HepG2 (cell line): ENCODE results near the gene IL17RB. TPM values are rescaled to one million over a fixed set of nuclear protein-coding genes. Genes with fewer than 3 reads are reported as not detected.
A peak's percentile ranks its signal among the peaks of the same experiment; 100 is the strongest.

Source experiments
- CREB1 ChIP-seq, 2 experiments: fragments of 450-650 bp in 1 of 2; IDR thresholded peaks; 2 replicates each; pipeline ENCODE4 v1.6.1; 2016 to 2017; ENCODE audit warnings: control low read depth in 1 of 2, mild to moderate bottlenecking in 1 of 2, missing compliant biosample characterization in 1 of 2, missing genetic modification characterization in 1 of 2
- DMAP1 ChIP-seq: IDR thresholded peaks from 2 replicates; pipeline ENCODE4 v1.6.1; 2016
- ERF ChIP-seq: IDR thresholded peaks from 2 replicates; pipeline ENCODE4 v1.6.1; 2018; ENCODE audit warnings: missing biosample characterization, missing genetic modification reagents
- GABPA ChIP-seq, 2 experiments: IDR thresholded peaks; 2 replicates each; pipeline ENCODE4 v1.6.1; 2011 to 2016; ENCODE audit warnings: low read depth in 2 of 2, low read length in 1 of 2, missing biosample characterization in 1 of 2, missing genetic modification characterization in 1 of 2
- HOXA7 ChIP-seq: sonication (generic); formaldehyde crosslinking; IDR thresholded peaks from 2 replicates; pipeline ENCODE4 v1.8.1; 2022; ENCODE audit warnings: mild to moderate bottlenecking, missing genetic modification reagents, moderate library complexity
- MBD4 ChIP-seq: IDR thresholded peaks from 2 replicates; pipeline ENCODE4 v1.6.1; 2012; ENCODE audit warnings: low read length, inconsistent platforms, borderline replicate concordance
- NFRKB ChIP-seq: fragments of 450-650 bp; IDR thresholded peaks from 2 replicates; pipeline ENCODE4 v1.6.1; 2017
- PAF1 ChIP-seq: IDR thresholded peaks from 2 replicates; pipeline ENCODE4 v1.6.1; 2016; ENCODE audit warnings: missing genetic modification reagents, missing compliant biosample characterization
- POGZ ChIP-seq: sonication (generic); formaldehyde crosslinking; IDR thresholded peaks from 2 replicates; pipeline ENCODE4 v1.4.0; 2020; ENCODE audit warnings: mild to moderate bottlenecking, missing genetic modification reagents
- POLR2AphosphoS5 ChIP-seq: IDR thresholded peaks from 2 replicates; pipeline ENCODE4 v1.6.1; 2012; ENCODE audit warnings: low read depth, low read length
- SIX1 ChIP-seq: sonication (generic); formaldehyde crosslinking; IDR thresholded peaks from 2 replicates; pipeline ENCODE4 v1.4.0; 2020; ENCODE audit warnings: missing genetic modification reagents, borderline replicate concordance
- U2AF2 ChIP-seq: fragments of 200-400 bp; formaldehyde crosslinking; IDR thresholded peaks from 2 replicates; pipeline ENCODE4 v1.6.1; 2017; ENCODE audit warnings: low read depth, mild to moderate bottlenecking, low read length
- ZNF263 ChIP-seq: sonication (generic); formaldehyde crosslinking; IDR thresholded peaks from 2 replicates; pipeline ENCODE4 v1.4.0; 2020; ENCODE audit warnings: missing genetic modification reagents
- ZNF317 ChIP-seq: sonication (generic); formaldehyde crosslinking; IDR thresholded peaks from 2 replicates; pipeline ENCODE4 v1.5.0; 2020; ENCODE audit warnings: mild to moderate bottlenecking, missing genetic modification reagents
- ZNF343 ChIP-seq: sonication (generic); formaldehyde crosslinking; IDR thresholded peaks from 2 replicates; pipeline ENCODE4 v1.4.0; 2020; ENCODE audit warnings: mild to moderate bottlenecking, missing genetic modification reagents
- ZNF460 ChIP-seq: sonication (generic); formaldehyde crosslinking; IDR thresholded peaks from 2 replicates; pipeline ENCODE4 v1.5.1; 2020; ENCODE audit warnings: missing genetic modification reagents, mild to moderate bottlenecking, borderline replicate concordance
- ZNF530 ChIP-seq: sonication (generic); formaldehyde crosslinking; IDR thresholded peaks from 2 replicates; pipeline ENCODE4 v1.5.0; 2020; ENCODE audit warnings: low read depth, mild to moderate bottlenecking, missing genetic modification reagents
- ZNF552 ChIP-seq: sonication (generic); formaldehyde crosslinking; IDR thresholded peaks from 2 replicates; pipeline ENCODE4 v1.9.0; 2022; ENCODE audit warnings: missing genetic modification reagents, mild to moderate bottlenecking, borderline replicate concordance
- ZNF570 ChIP-seq: sonication (generic); formaldehyde crosslinking; IDR thresholded peaks from 2 replicates; pipeline ENCODE4 v1.4.0; 2020; ENCODE audit warnings: mild to moderate bottlenecking, missing genetic modification reagents, borderline replicate concordance
- ZNF816 ChIP-seq: sonication (generic); formaldehyde crosslinking; IDR thresholded peaks from 2 replicates; pipeline ENCODE4 v1.8.0; 2022; ENCODE audit warnings: missing genetic modification reagents, mild to moderate bottlenecking, borderline replicate concordance
- polyA plus RNA-seq, 8 experiments: library from polyadenylated mRNA; depleted of rRNA in 3 of 8; stranded (reverse) in 7 of 8; unstranded in 1 of 8; fragments of >200 nt; fragmentation: Illumina TruSeq in 4 of 8; extraction: Trizol in 4 of 8; gene quantifications; 2 replicates each; pipeline versions ENCODE4 v1.2.1 to v1.2.3, GENCODE V29; 2011 to 2016; ENCODE audit warnings: low read depth in 4 of 8, missing spikeins in 1 of 8, mixed read lengths in 1 of 8; ENCODE audit not compliant: insufficient read depth in 1 of 8
- total RNA-seq, 5 experiments: library from RNA; depleted of rRNA; stranded (reverse); fragments of >200 nt; fragmentation: Illumina TruSeq; extraction: Trizol; gene quantifications; 2 replicates each; pipeline ENCODE4 v1.2.3, GENCODE V29; 2016; ENCODE audit warnings: low read depth in 1 of 5
- TF ChIP-seq, protein P1 (sequence below): sonication (generic); formaldehyde crosslinking; IDR thresholded peaks from 2 replicates; pipeline ENCODE4 v1.5.0; 2020; ENCODE audit warnings: mild to moderate bottlenecking, missing genetic modification reagents
- TF ChIP-seq, protein P2 (sequence below): IDR thresholded peaks from 2 replicates; pipeline ENCODE4 v1.6.1; 2016; ENCODE audit warnings: missing biosample characterization, missing genetic modification reagents, low read depth
- TF ChIP-seq, protein P3 (sequence below): sonication (generic); formaldehyde crosslinking; IDR thresholded peaks from 2 replicates; pipeline ENCODE4 v1.8.0; 2022; ENCODE audit warnings: missing genetic modification reagents, mild to moderate bottlenecking, borderline replicate concordance
- TF ChIP-seq, protein P4 (sequence below): sonication (generic); formaldehyde crosslinking; IDR thresholded peaks from 2 replicates; pipeline ENCODE4 v1.4.0; 2020; ENCODE audit warnings: mild to moderate bottlenecking, missing genetic modification reagents

The IL17RB gene
- total and polyA plus RNA-seq, 2 of the 13 experiments (the other 11 are each of a cell fraction or from before 2014, with no cell fraction given) = 130 to 190 TPM

DNA sequence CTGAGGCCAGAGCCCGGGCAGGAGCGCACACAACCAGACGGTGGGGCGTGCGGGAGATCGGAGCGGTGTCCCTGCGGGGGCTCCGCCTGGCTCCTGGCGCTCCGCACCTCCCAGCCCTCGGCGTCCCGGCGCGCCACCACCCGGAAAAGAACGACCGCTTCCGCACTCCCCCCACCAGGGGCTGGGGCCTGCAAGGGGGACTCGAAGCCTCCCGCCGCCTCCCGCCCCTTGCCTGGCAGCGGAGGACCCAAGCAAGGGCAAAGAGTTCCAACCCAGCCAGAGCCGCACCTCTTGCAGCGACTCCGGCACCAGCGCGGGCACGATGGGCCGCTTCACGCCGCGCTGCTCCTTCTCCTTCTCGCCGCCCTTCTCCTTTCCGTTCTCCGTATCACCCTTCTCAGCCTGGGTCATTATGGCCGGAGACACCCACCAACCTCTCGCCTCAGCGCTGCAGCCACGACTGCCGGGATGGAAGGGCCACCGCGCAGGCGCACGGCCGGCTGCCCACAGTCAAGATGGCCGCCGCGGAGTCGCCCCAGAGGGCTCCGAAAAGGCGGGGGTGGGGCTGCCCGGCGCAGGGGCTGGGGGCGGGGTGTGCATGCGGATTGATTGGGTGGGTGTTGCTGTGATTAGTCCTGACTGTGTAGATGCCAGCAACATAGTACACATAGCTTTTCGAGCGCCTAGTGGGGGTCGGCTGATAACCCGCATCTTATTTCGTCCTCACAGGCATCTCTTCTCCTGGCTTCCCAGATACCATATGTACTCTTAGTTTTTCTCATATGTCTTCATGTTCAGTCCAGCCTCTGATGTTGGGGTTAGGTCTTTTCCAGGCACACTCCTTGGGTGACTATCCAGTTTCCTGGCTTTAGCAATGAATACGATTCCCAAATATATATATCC lies 35.6 kb downstream of the IL17RB start, which contains the start of gene ACTR8 (continued):
- TF ChIP-seq, protein P1, sequence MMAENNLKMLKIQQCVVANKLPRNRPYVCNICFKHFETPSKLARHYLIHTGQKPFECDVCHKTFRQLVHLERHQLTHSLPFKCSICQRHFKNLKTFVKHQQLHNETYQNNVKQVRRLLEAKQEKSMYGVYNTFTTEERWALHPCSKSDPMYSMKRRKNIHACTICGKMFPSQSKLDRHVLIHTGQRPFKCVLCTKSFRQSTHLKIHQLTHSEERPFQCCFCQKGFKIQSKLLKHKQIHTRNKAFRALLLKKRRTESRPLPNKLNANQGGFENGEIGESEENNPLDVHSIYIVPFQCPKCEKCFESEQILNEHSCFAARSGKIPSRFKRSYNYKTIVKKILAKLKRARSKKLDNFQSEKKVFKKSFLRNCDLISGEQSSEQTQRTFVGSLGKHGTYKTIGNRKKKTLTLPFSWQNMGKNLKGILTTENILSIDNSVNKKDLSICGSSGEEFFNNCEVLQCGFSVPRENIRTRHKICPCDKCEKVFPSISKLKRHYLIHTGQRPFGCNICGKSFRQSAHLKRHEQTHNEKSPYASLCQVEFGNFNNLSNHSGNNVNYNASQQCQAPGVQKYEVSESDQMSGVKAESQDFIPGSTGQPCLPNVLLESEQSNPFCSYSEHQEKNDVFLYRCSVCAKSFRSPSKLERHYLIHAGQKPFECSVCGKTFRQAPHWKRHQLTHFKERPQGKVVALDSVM = no peak
- peak; percentile 74 for TF ChIP-seq ERF (CRISPR knock-in tag)
- peak; percentile 76; the same call in 1 of the 2 replicates for TF ChIP-seq ZNF552 (CRISPR knock-in tag)
- peak; percentile 56; the same call in 1 of the 2 replicates for TF ChIP-seq ZNF317 (CRISPR knock-in tag)
- TF ChIP-seq ZNF263 (CRISPR knock-in tag) = no peak
- TF ChIP-seq GABPA (IDR thresholded peaks at IDR 0.05; ENCODE audit: low read depth, low read length) = peak; percentile 57
- TF ChIP-seq GABPA (CRISPR knock-in tag; IDR thresholded peaks at IDR 0.05; ENCODE audit: low read depth) = peak; percentile 82
- peak; percentile 74 for TF ChIP-seq POGZ (CRISPR knock-in tag)
- no peak for TF ChIP-seq ZNF570 (CRISPR knock-in tag)
- TF ChIP-seq ZNF530 (CRISPR knock-in tag) = no peak
- TF ChIP-seq, protein P2, sequence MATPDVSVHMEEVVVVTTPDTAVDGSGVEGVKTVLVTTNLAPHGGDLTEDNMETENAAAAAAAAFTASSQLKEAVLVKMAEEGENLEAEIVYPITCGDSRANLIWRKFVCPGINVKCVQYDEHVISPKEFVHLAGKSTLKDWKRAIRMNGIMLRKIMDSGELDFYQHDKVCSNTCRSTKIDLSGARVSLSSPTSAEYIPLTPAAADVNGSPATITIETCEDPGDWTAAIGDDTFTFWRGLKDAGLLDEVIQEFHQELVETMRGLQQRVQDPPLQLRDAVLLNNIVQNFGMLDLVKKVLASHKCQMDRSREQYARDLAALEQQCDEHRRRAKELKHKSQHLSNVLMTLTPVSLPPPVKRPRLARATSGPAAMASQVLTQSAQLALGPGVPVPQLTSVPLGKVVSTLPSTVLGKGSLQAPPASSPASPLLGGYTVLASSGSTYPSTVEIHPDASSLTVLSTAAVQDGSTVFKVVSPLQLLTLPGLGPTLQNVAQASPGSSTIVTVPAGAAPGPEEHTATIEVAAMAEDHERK = 0 out of 2 replicates have a peak, but pooled peaks have one; percentile 18
- TF ChIP-seq MBD4 = no peak
- TF ChIP-seq ZNF343 (CRISPR knock-in tag) = no peak
- no peak for TF ChIP-seq SIX1
- TF ChIP-seq PAF1 (CRISPR knock-in tag) = no peak
- TF ChIP-seq NFRKB = no peak
- TF ChIP-seq ZNF460 (CRISPR knock-in tag) = peak; percentile 94
- TF ChIP-seq POLR2AphosphoS5 = peak; percentile 95
- no peak for TF ChIP-seq U2AF2
- TF ChIP-seq, protein P3, sequence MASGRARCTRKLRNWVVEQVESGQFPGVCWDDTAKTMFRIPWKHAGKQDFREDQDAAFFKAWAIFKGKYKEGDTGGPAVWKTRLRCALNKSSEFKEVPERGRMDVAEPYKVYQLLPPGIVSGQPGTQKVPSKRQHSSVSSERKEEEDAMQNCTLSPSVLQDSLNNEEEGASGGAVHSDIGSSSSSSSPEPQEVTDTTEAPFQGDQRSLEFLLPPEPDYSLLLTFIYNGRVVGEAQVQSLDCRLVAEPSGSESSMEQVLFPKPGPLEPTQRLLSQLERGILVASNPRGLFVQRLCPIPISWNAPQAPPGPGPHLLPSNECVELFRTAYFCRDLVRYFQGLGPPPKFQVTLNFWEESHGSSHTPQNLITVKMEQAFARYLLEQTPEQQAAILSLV (CRISPR knock-in tag) = peak; percentile 74; the same call in 1 of the 2 replicates
- no peak for TF ChIP-seq CREB1 (IDR thresholded peaks at IDR 0.05)
- peak; percentile 61 for TF ChIP-seq CREB1 (CRISPR knock-in tag; IDR thresholded peaks at IDR 0.05)
- TF ChIP-seq, protein P4, sequence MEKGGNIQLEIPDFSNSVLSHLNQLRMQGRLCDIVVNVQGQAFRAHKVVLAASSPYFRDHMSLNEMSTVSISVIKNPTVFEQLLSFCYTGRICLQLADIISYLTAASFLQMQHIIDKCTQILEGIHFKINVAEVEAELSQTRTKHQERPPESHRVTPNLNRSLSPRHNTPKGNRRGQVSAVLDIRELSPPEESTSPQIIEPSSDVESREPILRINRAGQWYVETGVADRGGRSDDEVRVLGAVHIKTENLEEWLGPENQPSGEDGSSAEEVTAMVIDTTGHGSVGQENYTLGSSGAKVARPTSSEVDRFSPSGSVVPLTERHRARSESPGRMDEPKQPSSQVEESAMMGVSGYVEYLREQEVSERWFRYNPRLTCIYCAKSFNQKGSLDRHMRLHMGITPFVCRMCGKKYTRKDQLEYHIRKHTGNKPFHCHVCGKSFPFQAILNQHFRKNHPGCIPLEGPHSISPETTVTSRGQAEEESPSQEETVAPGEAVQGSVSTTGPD (CRISPR knock-in tag) = no peak
- peak; percentile 76; the same call in 1 of the 2 replicates for TF ChIP-seq DMAP1 (CRISPR knock-in tag)
- TF ChIP-seq ZNF816 (CRISPR knock-in tag) = peak; percentile 83
- no peak for TF ChIP-seq HOXA7 (CRISPR knock-in tag)
